ENCODE measurements around the gene DOK1.

DNA sequence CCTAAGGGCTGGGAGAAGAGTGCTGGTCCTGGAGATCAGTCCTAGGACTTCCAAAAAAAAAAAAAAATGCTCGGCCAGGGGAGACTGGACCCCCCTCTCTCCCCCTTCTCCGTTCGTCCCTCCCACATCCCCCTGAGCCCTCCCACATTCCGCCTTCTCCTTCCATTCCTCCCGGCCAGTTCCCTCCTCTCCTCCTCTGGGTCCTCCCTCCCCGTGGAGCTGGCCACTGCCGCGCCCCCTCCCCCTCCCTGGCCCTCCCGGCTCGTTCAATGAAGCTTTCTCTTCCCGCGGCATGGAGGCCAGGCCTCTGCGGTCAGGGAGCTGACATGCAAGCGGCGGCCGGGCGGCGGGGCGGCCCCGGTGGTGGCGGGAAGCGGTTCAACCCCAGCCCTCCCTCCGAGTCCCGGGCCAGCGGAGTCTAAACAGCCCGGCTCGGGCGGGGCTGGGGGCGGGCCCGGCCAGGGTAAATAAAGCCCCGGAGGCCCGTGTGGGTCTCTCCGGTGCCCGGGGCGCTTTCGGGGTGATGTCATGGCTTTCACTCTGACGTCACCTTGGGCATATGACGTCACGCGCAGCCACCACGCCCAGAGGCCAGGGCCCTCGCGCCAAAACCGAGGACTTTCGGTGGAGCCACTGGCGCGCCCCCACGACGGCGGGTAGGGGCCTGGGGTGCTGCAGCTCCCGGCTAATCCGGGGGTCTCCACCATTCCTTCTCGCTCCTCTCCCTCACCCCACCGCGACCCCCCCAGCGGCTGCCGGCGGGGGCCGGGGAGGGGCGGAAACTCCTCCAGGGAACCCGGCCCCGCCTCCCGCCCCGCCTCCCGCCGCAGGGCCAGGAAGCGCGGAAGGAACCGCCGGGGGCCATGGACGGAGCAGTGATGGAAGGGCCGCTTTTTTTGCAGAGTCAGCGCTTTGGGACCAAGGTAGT lies at the start of gene DOK1, which contains the start of gene LOXL3:
- TF ChIP-seq, protein P1, sequence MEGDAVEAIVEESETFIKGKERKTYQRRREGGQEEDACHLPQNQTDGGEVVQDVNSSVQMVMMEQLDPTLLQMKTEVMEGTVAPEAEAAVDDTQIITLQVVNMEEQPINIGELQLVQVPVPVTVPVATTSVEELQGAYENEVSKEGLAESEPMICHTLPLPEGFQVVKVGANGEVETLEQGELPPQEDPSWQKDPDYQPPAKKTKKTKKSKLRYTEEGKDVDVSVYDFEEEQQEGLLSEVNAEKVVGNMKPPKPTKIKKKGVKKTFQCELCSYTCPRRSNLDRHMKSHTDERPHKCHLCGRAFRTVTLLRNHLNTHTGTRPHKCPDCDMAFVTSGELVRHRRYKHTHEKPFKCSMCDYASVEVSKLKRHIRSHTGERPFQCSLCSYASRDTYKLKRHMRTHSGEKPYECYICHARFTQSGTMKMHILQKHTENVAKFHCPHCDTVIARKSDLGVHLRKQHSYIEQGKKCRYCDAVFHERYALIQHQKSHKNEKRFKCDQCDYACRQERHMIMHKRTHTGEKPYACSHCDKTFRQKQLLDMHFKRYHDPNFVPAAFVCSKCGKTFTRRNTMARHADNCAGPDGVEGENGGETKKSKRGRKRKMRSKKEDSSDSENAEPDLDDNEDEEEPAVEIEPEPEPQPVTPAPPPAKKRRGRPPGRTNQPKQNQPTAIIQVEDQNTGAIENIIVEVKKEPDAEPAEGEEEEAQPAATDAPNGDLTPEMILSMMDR (IDR thresholded peaks at IDR 0.05) = no peak
- TF ChIP-seq POLR2A (IDR thresholded peaks at IDR 0.05) = peak in 1 of 2 donors; percentile 31
